Uterus (tissue), 4 donors: ENCODE data around the gene ZSWIM6. TPM values are rescaled to one million over a fixed set of nuclear protein-coding genes. Genes with fewer than 3 reads are reported as not detected.
A peak's percentile ranks its signal among the peaks of the same experiment; 100 is the strongest.

Source experiments
- DNase-seq, 2 donors: peaks; one replicate each; pipeline ENCODE4 v3.0.0-alpha.2; 2019 to 2020
- H3K27ac ChIP-seq, 2 donors: fragments of 200-600 bp; sonication (generic); 1 replicate in 1 of 2; 2 replicates in 1 of 2; pipeline ENCODE4 v1.5.1; 2016 to 2018
- H3K27me3 ChIP-seq, 2 donors: fragments of 200-600 bp; sonication (generic); one replicate each; pipeline ENCODE4 v1.5.1; 2018 to 2019; ENCODE audit warnings: control low read depth in 1 of 2
- H3K36me3 ChIP-seq, 2 donors: fragments of 200-600 bp; sonication (generic); one replicate each; pipeline ENCODE4 v1.5.1; 2019; ENCODE audit warnings: control low read depth in 1 of 2
- H3K4me1 ChIP-seq, 2 donors: fragments of 200-600 bp; sonication (generic); one replicate each; pipeline ENCODE4 v1.5.1; 2018 to 2019; ENCODE audit warnings: control low read depth in 1 of 2
- H3K4me3 ChIP-seq, 2 donors: fragments of 200-600 bp; sonication (generic); 1 replicate in 1 of 2; 2 replicates in 1 of 2; pipeline ENCODE4 v1.5.1; 2018 to 2019; ENCODE audit warnings: mild to moderate bottlenecking in 1 of 2
- H3K9me3 ChIP-seq, 2 donors: fragments of 200-600 bp; sonication (generic); one replicate each; pipeline ENCODE4 v1.5.1; 2019; ENCODE audit warnings: control low read depth in 1 of 2
- CTCF ChIP-seq, 4 experiments: fragments of 200-600 bp in 2 of 4; fragments of 450-650 bp in 2 of 4; sonication (generic) in 2 of 4; IDR thresholded peaks; one replicate each; pipeline ENCODE4 v1.5.1; 2016 to 2019; ENCODE audit warnings: antibody characterized with exemption in 4 of 4, mild to moderate bottlenecking in 2 of 4, moderate library complexity in 1 of 4
- POLR2A ChIP-seq, 2 donors: fragments of 450-650 bp; IDR thresholded peaks; one replicate each; pipeline ENCODE4 v1.6.1; 2016; ENCODE audit warnings: antibody characterized with exemption in 2 of 2, mild to moderate bottlenecking in 1 of 2, moderate library complexity in 1 of 2
- intact Hi-C: fragments of 100-400 bp; cut with DNase I; formaldehyde crosslinking; loops from one replicate; pipeline ENCODE4 v1.15.1; 2023; ENCODE audit warnings: low total_unique reads
- total RNA-seq, 4 donors: library from RNA; depleted of rRNA in 3 of 4; stranded (reverse); fragments of >200 nt in 3 of 4; gene quantifications; one replicate each; pipeline versions ENCODE4 v1.1.0 to v1.2.4, GENCODE V29; 2014 to 2023
- donor health status: DM: yes; HTN: yes; CAD: no.

Gene ZSWIM6
- 10 to 100 TPM in 3 of 4 donors, 1 to 10 TPM in 1; 4.1 to 14.8 (median 11.1) TPM for total RNA-seq

GRCh38 chr5:61331407-61332357 lies at the start of gene ZSWIM6:
TSS of gene ZSWIM6 (plus strand) at chr5:61332258. CDS start at chr5:61332273, 15 bp downstream.
- Histone ChIP-seq H3K4me3 (peak within 1 kb of the TSS; percentile 72 to 97), H3K36me3 (no peaks in the 10 kb centered on the region), H3K9me3 (no peaks in the 10 kb centered on the region), H3K27ac (peak within 1 kb of the TSS; percentile 95 to 96), H3K27me3 (no peaks in the 10 kb centered on the region), H3K4me1 (peaks cover 0 to 10% of the 10 kb centered on the region in 2 donors)
- intact Hi-C loops: no loop called here
- peak; percentile 98 for TF ChIP-seq POLR2A (IDR thresholded peaks at IDR 0.05)
- no peak for TF ChIP-seq CTCF (IDR thresholded peaks at IDR 0.05)
- peak; percentile 99 to 100 for DNase-seq

GRCh38 chr5:61283471-61283870 lies 48.6 kb upstream of the ZSWIM6 start:
- Histone ChIP-seq H3K36me3 (no peaks in the 10 kb centered on the region), H3K27ac (no peak overlapping the region), H3K4me1 (no peaks in the 10 kb centered on the region), H3K9me3 (no peaks in the 10 kb centered on the region), H3K4me3 (no peak overlapping the region), H3K27me3 (no peaks in the 10 kb centered on the region)
- TF ChIP-seq CTCF (IDR thresholded peaks at IDR 0.05) (no peak), POLR2A (IDR thresholded peaks at IDR 0.05) (no peak)
- intact Hi-C loops: no loop called here
- DNase-seq: no peak

GRCh38 chr5:61285531-61285930 lies 46.5 kb upstream of the ZSWIM6 start:
- intact Hi-C loops: no loop called here
- Histone ChIP-seq H3K9me3 (no peaks in the 10 kb centered on the region), H3K4me1 (no peaks in the 10 kb centered on the region), H3K27me3 (no peaks in the 10 kb centered on the region), H3K27ac (no peak overlapping the region), H3K4me3 (no peak overlapping the region), H3K36me3 (no peaks in the 10 kb centered on the region)
- TF ChIP-seq CTCF (IDR thresholded peaks at IDR 0.05) (no peak), POLR2A (IDR thresholded peaks at IDR 0.05) (no peak)
- no peak for DNase-seq

- intact Hi-C loops: no loop called here
- H3K27me3 ChIP-seq: no peaks in the 10 kb centered on the region
- no peaks in the 10 kb centered on the region for H3K4me1 ChIP-seq
- no peaks in the 10 kb centered on the region for H3K9me3 ChIP-seq
- H3K4me3 ChIP-seq: no peak overlapping the region
- H3K27ac ChIP-seq: no peak overlapping the region
- H3K36me3 ChIP-seq: no peaks in the 10 kb centered on the region
- TF ChIP-seq POLR2A (IDR thresholded peaks at IDR 0.05) (no peak), CTCF (IDR thresholded peaks at IDR 0.05) (no peak)
- no peak for DNase-seq
These were observed 45.5 kb upstream of the ZSWIM6 start for GRCh38 chr5:61286446-61287132.

- Histone ChIP-seq H3K27me3 (no peaks in the 10 kb centered on the region), H3K9me3 (no peaks in the 10 kb centered on the region), H3K4me3 (no peak overlapping the region), H3K4me1 (no peaks in the 10 kb centered on the region), H3K36me3 (no peaks in the 10 kb centered on the region), H3K27ac (no peak overlapping the region)
- DNase-seq: no peak
- TF ChIP-seq POLR2A (IDR thresholded peaks at IDR 0.05) (no peak), CTCF (IDR thresholded peaks at IDR 0.05) (no peak)
- intact Hi-C loops: no loop called here
These were observed 44.6 kb upstream of the ZSWIM6 start for GRCh38 chr5:61287474-61287873.
